NCI-H2081 (cell line): ENCODE measurements around the gene SLC25A51.
"Not testable (repeated sequence)": the region's sequence is repeated elsewhere in the genome, so short reads cannot be mapped to it uniquely, and the experiment has no call there.

Experiments used
- DNase-seq, 2 experiments: peaks; one replicate each; lab custom pipeline; 2025; lab: John Stamatoyannopoulos, UW

SLC25A51 gene

DNA sequence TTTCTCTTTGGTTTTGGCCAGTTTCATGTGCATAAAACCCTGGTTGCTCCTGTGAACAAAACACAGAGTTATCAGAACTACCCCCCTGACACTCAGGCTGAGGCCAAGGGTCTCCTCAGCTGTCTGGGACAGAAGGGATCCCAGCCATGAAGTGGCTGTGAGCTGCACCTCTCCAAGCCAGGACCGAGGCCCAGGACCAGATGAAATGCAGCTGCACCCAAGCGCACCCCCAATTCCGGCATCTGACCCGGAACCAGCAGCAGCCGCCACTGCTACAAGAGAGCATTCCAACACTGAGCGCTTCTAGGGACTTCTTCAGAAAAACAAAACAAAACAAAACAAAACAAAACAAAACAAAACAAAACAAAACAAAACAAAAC, 16.0 kb upstream of the SLC25A51 start:
- no peak for DNase-seq

DNA sequence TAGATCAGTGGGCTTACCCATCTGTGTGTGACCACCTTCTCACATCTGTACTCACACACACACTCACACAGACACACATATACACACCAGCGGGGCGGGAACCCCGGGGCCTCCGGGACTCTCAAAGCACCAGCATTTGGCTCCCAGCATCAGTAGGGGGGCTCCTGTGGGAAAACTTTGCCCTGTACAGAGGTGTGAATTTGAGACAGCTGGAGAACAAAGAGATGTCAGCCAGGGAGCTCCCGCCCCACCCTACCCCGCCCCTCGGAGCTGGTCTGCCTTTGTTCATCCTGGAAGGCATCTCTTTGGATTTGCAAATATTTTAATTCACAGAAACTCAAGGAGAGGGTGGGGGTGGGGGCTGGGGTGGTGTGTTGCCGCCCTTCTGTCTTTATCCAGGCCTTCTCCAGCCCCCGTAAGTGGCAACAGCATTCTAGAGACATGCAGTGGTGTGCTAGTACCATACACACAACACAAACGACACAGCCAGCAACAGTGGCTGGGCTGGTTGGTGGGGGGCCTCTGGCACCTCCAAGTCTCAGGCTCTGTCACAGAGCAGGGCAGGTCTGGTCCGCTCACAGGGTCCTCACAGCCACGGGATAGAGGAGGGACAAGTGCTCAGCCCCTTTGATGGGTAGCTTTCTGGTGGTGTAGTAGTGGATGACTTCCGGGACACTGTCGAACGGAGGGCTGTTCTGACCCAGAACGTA, 15.5 kb upstream of the SLC25A51 start:
- no peak for DNase-seq

DNA sequence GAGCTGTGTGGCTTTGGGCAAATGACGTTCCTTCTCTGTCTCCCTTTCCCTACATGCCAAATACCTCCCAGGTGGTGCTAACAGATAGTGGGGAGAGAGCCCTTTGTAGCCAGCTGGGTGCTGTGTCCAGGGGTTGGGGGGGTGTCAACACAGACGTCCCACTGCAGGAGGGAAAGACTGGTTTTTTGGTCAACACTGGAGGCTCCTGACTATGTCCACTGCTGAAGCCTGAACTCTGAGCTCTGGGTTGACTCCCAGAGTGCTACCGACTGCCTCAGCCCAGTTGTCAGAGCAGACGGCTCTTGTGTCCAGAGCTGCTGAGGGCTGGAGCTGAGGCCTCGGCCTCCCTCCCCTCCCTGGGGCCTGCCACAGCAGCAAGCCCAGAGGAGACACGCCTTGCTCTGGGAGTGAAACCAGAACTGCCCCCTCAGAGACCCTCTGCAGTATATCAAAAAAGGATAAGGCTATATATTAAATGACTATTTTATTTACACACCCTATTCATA, 14.8 kb upstream of the SLC25A51 start:
- no peak for DNase-seq

DNA sequence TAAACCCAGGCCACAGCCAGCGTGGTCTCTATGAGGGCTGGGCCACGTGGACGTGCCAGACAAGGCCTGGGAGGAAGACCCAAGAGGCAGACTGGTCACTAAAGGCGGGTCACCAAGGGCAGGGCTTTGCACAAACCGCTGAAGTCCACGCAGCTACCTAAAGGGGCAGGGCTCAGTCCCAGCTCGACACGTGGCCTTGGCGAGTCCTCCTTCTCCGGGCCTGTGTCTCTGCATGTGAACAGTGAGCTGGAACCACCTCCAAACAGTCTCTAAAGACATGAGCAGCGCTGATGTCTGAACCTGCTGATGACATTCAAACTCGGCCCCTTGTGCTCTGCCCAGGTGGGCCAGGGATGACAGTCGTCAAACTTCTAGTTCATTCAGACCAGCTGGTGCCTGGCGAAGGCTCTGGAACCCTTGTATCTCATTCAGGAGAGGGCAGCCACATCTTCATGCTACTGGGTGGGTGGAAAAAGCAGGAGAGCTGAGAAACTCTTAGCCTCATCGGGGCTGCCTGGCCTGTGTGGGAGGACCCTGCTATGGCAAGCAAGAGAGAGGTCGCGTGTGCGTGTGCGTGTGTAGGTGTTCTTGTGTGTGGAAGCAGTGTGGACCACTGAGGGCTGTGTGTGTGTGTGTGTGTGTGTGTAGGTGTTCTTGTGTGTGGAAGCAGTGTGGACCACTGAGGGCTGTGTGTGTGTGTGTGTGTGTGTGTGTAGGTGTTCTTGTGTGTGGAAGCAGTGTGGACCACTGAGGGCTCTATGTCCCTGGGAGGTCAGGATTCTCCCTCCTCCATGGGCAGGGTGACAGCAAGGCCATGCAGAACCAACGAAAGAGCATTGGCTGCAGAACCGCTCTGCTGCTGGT, 14.1 kb upstream of the SLC25A51 start:
- DNase-seq: no peak

DNA sequence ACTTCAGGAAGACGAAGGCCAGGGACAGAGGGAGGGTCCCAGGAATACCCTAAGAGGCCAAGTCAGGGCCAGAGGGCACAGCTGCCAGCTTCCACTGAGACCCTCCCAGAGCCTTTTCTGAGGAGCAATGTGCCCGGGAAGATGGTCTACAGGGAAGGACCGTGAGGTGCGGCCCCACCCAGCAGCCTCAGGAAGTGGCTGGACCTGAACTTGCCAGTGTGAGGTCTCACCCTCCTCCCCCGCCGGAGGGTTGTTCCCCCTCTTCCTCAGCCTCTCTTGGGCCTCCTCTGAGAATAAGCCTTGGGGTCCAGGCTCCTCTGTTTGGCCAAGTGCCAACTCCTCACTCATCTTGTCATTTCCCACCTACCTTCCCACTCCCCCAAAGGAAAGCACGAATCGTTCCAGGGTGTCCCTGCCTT, 13.4 kb upstream of the SLC25A51 start:
- DNase-seq: no peak

DNA sequence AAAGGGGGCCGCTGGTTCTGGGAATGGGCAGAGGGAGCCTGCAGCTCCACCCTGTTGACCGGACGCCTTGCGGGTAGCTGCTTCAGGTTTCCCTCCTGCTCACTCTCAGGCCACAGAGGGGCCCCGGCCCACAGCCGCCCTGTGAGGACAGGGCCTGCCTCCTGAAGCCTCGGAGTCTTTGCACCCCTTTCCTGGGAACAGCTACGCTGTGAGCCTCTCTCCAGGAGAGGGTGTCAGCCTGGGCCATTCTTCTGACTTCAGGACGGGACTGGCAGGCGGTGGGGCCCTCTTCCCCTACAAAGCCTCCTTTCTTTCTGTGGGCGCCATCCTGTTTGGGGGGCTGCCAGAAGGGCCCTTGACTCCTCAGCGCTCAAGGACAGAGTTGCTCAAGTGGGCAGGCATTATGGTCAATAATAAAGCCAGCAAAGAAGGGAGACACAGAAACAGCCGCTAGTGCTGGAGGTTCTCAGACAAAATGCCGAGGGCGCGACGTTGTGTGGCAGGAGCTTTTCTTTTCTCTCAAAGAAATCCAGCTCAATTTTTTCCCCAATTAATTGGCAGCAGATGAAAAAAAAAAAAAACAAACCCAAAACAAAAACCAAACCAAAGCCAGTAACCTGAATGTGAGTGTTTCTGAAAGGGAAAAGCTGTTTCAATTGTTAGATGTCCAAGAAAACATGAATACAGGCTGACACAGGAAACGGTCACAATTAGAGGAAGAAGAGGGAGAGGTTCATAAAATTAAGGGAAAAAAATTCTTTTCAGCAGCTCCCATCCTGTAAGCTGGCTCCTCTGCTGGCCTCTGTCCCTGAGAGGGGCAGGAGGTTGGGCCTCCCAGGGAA, 12.8 kb upstream of the SLC25A51 start:
- no peak for DNase-seq

DNA sequence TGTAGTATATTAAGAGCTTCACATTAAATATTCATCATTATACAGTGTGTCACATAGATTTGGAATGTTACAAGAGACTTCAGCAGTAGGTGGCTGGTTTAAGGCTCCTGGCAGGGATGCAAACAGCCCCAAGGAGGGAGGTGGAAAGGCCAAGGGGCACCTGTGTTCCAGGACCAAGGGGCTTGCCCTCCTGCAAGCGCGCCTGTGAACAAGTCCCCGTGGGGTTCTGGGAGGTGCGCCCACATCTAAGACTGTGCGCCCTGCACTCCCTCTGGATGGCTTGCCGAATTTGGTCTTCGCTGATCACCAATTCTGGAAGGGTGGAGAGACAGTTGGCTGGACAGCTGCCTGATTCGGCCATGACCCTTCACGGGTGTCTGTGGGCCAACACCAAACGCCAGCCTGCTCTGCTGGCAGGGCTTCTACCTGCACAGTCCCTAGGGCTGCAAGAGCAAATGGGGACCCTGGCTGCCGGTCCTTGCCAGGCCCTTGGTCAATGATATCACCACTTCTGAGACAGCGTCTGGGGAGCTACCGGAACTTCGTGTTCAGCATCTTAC, 12.1 kb upstream of the SLC25A51 start:
- no peak for DNase-seq

DNA sequence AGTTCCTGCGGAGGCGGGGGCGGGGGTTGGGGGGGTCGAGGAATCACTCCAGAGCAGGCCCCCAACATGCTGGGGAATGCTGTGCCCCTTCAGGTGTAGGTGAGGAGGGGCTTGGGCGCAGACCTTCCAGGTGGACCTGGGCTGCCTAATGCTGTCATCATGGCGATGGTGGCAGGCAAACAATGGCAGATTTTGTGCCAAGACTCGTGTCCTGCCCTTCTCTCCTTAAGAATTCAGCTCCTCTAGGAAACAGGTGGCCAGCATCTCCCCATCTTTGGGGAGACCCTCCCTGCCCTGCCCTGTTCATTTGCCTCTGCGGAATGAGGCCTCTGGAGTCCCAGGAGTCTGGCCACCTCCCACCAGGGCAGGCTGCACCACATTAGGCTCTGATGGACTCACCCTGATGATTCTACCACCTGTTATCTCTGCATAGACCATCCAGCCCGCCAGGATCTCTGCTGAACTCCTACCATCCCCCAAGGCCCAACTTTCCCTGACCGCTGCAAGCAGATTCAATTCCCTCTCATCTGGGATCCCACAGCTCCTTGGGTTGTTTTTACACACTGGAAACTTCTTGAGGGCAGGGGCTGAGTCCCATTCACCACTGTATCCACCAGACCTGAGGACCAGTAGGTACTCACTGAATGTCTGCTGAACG, 10.9 kb upstream of the SLC25A51 start:
- no peak for DNase-seq

DNA sequence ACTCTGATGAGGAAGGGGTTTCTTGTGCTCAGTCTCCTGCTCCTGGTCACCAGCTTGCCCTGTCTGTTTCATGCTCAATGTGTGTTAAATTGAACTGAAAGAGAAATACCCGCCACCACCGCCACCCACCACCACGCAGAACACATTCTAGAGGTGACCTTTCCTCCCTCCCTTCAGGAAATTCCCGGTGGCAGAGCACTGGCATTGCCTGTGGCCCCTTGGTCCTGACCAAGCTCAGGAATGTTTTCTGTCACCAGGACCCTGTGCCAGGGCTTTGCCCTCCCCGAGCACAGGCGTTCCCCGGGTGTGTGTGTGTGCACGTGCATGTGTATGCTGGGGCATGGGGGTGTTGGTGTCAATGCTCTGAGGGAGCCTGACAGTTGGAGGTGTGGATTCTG, 10.2 kb upstream of the SLC25A51 start:
- DNase-seq: no peak

DNA sequence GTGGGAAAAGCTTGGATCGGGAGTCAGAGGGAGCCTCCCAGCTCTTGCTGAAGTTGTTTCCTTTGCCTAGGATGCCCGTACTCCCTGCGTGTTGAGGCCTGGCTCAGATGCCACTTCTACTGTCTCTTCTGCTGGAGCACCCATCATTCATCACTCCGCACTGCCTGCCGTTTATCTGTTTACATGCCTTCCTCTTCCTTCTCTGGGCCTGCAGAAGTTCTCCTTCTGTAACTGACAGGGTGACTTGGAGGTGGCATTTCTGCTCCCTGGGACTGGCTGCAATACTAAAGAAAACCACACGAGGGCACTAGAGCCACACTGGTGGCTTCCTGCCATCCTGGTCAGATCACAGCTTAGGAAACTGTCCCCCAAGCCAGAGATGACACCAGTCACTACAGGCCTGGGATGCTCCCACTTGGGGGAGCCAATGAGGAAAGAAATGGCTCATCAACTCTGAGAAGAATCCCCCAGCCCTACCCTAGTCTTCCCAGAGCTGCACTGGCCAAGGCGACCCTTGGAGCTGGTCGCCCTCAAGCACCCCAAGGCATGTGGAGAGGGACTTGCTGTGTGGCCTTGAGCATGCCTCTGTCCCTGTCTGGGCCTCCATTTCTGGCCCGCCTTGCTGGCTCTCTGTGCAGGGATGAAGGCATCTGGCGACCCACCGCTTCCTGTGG, 9.7 kb upstream of the SLC25A51 start:
- peak; percentile 75 to 80 for DNase-seq

DNA sequence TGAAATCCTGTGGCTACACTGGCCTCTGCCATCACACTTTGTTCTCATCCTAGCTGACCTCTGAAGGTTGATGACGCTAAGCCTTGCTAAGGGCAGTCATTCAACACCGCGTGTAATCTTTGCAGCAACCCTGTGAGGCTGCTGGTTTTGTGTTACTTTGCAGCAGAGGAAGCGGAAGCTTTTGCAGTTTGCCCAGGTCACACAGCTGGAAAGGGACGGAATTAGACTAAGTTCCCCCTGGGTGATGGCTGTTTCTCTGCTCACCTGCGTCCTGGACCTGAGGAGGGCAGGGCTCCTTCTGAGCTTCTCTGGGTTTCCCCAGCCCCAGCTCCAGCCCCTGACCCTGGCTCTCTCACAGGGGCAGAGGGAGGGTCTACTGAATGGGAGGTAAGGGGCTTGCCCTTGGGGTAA, 7.3 kb upstream of the SLC25A51 start:
- DNase-seq: no peak

DNA sequence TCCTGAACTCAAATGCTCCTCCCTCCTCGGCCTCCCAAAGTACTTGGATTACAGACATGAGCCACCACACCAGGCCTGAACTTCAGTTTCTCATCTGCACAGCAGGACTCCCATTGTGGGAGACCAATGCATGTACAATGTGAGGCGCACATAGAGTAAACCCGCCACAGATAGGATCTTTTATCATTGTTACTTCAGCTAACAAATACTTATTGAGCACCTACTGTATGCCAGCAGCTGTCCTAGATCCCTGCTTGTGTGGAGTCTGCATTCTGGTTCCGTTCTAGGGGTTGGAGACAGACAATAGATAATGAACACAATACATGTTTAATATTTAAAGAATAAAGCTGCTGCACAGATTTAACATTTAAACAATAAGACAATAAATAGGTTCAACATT, 6.3 kb upstream of the SLC25A51 start:
- DNase-seq: no peak

DNA sequence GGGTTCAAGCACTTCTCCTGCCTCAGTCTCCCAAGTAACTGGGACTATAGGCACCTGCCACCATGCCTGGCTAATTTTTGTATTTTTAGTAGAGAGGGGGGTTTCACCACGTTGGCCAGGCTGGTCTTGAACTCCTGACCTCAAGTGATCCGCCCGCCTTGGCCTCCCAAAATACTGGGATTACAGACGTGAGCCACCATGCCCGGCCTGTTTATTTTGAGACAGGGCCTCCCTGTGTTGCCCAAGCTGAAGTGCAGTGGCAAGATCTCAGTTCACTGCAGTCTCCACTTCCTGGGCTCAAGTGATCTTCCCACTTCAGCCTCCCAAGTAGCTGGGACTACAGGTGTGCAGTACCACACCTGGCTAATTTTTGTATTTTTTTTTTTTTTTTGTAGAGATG, 5.9 kb upstream of the SLC25A51 start:
- DNase-seq: not testable (repeated sequence)

DNA sequence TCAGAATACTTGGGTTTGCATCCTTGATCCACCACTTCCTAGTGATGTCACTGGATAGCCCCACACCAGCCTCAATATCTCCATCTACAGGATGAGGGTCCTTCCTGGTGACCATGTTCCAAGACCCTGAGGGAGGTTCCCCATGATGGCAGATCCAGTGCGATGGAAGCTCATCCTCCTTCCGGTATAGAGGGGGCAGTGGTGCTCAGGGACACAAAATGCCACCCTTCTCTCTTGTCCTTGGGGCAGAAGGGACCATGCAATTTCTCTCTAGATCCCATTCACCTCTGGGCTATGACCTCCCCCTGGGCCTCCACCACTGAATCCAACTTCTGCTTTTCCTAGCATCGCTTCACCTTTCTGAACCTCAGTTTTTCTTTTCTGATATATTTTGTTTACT, 5.4 kb upstream of the SLC25A51 start:
- no peak for DNase-seq

DNA sequence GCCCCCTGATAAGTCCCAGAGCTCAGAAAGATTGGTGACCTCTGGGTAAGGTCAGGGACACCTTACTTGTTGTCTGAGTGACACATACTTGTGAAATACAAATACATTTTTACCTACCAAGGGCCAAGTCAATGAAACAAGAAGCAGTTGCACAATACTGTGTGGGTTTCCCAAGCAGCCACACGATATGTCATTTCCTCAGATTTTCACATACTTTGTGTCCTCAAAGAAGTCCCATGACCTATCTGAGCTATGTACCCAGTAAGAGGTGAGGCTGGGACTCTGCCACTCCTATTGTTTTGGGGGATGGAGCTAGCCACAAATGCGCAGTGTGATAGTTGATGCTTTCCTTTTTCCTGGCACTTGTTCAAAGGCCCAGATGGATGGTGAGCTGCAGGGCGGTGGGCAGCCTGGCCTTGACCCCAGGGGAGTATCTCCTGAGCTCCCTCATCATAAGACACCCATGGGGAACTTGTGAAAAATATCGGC, 4.8 kb upstream of the SLC25A51 start:
- no peak for DNase-seq

DNA sequence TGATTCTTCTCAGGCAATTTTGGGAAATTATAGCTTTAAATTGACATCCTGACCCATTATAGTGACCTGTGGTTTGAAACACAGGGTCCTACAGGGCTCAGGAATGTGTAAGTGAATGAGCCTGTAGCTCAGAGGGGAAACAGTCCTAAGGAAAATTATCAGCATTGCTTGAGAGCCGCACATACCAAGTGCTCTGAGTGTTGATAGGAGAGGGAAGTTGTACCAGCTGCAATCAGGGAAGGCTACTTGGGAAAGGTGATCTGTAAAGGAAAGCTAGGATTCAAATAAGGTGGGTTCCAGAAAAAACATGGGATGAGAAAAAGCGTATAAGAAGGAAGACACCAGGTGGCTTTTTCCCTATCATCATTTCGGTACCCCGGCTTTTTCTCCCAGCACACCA, 4.4 kb upstream of the SLC25A51 start:
- no peak for DNase-seq

DNA sequence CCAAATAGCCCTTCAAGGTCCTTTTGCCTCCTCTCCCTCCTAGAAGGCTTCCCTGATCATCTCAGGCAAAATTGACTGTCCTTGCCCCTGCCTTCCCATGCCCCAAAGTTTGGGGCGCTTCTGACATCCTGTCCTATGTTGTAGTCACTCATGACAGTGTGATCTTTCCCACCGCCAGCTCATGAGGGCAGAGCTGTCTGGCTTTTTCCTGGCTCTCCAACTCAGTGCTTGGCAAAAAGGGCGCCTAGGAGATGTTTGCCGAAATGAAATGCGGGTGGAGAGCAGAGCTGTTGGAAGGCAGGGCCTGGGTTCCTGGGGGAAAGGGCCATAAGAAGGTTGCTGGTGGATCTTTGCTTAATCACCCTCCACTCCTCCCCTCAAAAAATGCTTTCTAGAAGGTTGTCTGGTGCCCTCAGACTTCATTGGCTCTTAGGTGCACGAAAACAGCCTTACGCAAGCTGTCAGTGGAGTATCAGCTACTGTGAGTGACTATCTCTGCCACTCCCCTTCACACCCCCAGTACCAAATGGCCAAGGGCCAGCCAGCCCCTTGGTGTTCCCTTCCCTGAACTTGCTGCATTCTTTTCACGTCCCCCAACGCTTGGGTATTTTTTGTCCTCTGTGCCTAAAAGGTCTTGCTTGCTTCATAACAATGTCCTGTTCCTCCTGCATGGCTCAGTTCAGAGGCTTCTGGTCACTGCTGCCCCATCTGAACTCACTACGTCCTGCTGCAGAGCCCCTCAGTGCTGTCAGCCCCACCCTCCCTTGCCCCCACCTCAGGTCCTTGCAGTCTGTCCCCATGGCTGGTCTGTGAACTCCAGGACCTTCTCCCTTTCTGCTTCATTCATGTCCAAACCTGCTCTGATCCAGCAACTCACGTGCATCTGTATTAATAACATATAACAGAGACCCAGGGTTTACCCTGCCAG, 2.6 kb upstream of the SLC25A51 start:
- DNase-seq: no peak

DNA sequence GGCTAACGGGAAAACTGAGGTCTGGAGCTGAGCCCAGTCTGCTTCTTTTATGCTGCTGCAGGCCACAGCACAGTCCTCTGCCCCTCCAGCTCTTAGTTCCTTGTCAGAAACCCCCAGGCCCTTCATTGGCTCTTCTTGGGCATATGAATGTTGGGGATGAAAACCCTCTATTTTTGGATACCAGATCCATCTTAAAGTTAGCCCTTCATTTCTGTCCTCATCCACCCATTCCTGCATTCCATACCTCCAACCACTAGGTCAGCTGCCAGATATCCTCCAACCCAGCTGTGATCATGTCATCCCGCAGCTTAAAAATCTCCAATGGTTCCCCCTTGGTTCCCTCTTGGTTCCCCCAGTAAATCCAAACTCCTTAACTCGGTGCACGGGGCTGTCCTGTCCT, 1.8 kb upstream of the SLC25A51 start:
- DNase-seq: no peak

DNA sequence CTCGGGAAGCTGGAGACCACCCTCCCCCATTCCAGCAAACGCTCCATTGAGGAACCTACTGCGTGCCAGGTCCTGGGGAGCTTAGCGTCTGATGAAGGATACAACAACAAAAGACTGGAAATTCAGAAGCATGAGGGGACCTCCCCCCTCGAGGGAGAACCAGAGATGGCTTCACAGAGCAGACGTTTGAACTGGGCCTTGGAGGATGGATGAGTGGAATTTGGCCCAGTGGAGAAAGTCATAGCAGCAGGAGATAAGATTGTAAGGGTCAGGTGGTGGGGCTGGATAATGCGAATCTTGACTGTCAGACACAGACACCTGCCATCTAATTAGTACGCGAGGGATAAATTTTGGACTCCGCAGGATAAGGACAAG, 1.2 kb upstream of the SLC25A51 start:
- DNase-seq: peak; percentile 31 to 62
